GM12891 (cell line): Measurements from ENCODE around the gene ABHD17B.

ENCODE experiments used
- POLR2A ChIP-seq: IDR thresholded peaks from 2 replicates; pipeline ENCODE4 v1.6.1; 2011; ENCODE audit warnings: low read depth, low read length, control low read depth
- POLR2AphosphoS5 ChIP-seq: IDR thresholded peaks from 2 replicates; pipeline ENCODE4 v1.6.1; 2011; ENCODE audit warnings: low read depth, low read length, control low read depth
- POU2F2 ChIP-seq: IDR thresholded peaks from 2 replicates; pipeline ENCODE4 v1.6.1; 2011; ENCODE audit warnings: low read depth, mild to moderate bottlenecking, control low read depth, low read length, moderate library complexity
- SPI1 ChIP-seq: IDR thresholded peaks from 2 replicates; pipeline ENCODE4 v1.6.1; 2011; ENCODE audit warnings: low read depth, low read length, control low read depth
- TAF1 ChIP-seq: IDR thresholded peaks from 2 replicates; pipeline ENCODE4 v1.6.1; 2011; ENCODE audit warnings: low read depth, low read length, control low read depth

GRCh38 chr9:71824257-71824656 is 86.7 kb downstream of the ABHD17B start:
- TF ChIP-seq POLR2A (no peak), SPI1 (no peak), POU2F2 (no peak), TAF1 (no peak), POLR2AphosphoS5 (no peak)
